GM21576 (cell line): Measurements from ENCODE around the gene GDF10.

ENCODE experiments used
- ATAC-seq: cut with Tn5 transposase; IDR thresholded peaks from one replicate; pipeline ENCODE4 v1.9.1; 2021; ENCODE audit warnings: mild to moderate bottlenecking, moderate library complexity; ENCODE audit not compliant: unreplicated experiment

GDF10 gene

DNA sequence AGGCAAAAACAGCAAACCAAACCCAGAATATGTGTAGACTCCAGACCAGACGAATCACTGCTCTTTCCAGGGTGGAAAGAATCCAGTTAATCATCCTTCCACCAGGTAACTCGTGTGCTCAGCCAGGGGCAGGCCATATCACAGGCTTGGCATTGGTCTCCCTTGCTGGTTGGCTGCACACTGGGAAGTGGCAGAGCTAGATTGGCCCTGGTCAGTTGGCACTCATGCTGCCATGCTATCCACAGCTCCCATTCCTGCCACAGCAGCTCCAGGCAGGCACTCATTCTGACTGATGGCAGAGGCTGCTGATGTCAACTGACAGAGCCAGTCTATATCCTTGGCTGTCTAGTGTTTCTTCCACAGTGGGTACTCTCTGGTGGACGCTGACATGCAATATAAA, 9.7 kb upstream of the GDF10 start:
- ATAC-seq: no peak

DNA sequence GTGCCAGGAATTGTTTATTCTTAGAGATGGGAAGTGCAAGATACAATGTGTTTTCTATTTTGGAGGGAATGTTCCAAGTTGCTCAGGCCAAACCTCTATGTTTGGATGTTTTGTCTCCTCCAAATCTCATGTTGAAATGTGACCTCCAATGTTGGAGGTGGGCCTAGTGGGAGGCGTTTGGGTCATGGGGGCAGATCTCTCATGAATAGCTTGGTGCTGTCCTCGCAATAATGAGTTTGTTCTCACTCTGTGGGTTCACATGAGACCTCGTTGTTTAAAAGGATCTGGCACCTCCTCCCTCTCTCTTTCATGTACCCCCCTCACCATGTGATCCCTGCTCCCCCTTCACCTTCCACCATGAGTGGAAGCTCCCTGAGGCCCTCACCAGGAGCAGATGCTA, 8.3 kb upstream of the GDF10 start:
- no peak for ATAC-seq

DNA sequence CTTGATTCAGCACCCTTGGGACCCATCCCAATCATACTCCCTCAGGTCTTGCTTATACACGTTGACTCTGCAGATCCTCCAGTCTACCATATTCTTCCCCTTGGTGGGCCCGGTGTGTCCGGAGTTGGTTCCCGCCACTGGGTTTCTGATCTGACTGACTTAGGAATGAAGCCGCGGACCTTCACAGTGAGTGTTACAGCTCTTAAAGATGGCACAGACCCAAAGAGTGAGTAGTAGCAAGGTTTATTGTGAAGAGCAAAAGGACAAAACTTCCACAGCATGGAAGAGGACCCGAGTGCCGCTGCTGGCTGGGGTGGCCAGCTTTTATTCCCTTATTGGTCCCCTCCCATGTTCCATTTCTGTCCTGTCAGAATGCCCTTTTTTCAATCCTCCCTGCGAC, 5.9 kb upstream of the GDF10 start:
- ATAC-seq: no peak

DNA sequence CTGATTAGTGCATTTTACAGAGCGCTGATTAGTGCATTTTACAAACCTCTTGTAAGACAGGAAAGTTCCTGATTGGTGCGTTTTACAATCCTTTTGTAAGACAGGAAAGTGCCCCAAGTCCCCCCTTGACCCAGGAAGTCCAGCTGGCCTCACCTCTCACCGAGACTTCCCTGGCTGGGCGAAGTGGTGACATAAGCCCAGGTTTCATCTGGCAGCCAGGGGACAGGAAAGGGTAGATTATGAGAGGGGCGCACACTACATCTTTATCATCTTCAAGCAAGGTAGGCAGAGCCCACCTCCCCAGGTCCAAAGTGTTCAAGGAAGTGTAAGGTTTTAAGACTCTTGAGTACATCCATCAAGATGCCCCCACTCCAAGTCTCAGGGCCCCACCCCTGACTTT, 5.5 kb upstream of the GDF10 start:
- no peak for ATAC-seq

DNA sequence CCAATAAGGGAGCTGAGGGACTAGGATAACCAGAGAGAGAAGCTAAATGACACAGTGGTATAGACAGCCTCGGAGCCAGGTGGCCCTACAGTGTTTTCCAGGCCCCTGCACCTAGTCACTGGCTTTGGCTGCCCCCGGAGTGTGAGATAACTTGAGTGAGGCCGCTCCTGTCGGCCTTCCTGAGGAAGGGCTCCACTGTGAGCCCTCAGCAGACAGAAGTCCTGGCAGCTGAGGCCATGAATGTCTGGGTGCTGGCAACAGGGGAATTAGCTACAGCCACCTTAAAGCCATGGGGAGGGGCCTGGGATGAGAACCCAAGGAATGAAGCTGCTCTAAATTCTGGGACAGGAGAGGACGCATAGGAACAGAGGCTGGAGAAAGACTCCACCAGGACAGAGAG, 4.6 kb upstream of the GDF10 start:
- ATAC-seq: no peak

DNA sequence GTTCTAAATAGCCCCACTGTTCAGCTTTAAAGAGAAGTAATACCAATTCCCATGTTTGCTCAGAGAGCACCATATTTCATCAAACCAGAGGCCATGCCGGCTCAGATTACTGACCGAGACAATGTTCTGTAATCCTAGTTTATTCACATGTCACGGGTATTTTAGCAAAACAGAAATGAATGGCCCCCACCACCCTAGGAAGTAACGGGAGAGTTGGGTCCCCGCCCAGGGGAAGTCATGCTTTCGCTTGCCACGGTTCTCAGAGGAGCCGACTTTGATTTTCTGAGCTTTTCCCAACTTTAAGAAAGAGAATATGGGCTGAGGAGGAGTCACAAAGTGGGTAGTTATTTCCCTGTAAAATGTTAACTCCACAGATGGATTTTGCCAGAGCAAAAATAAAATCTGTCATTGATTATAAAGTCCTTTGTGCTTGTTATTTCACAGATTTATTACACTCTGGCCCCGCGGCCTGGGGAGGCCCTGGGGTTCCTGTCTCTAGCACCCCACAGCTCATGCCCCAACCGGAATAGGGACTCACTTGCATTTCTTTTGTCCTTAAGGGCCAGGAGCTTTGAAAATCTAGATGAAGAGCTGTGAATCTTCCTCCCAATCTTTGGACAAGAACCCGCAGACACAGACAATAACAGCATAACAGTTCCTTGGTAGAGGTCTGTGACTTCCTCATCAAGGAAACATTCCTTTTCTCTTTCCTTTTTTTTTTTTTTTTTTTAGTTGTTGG, 3.7 kb upstream of the GDF10 start:
- ATAC-seq: no peak

DNA sequence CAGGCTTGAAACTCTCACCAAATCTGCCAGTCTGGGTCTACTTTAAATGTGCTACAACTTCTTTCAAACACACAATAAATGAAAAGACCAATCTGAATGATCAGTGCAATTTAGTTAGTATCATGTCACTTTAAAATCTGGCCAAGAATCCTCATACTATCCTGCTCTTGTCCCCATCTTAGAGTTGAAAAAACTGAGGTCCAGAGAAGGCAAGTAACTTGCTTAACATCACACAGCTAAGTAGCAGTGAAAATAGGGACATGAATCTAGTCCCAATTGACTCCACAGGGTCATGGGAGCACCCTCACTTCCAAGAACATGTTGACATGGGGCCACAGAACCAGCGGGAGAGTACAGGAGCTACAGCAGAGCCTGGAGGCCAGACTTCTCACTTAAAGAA, 3.1 kb upstream of the GDF10 start:
- no peak for ATAC-seq

DNA sequence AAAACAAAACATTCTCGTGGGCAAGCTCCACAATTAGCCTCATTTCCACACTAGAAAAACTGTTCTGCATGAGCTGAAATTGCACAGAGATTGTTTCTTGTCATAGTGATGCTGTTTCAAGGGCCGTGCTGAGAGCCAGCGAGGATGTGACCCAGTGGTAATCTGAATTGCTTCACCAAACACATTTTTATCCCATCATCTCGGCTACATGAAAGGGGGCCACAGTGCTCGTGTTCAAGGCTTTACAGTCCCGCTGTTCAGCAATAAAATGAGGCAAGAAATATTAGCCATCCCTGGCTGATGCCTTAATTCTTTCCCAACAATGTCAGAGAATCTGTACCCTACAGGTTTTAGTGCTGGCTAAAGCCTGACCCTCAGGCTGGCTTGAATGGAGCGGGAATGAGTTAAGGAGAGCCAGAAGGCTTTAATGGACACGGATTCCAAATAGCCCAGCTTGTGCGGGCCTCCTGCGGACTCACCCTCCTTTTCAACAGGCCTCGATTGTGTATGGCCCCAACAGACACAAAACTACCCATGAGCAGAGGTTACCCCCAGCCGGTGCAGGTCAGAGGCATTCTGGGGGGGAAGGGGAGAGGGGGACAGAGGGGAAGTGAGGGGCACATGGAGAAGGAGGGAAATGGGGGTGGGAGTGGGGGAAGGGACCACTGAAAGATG, 2.0 kb upstream of the GDF10 start:
- no peak for ATAC-seq

DNA sequence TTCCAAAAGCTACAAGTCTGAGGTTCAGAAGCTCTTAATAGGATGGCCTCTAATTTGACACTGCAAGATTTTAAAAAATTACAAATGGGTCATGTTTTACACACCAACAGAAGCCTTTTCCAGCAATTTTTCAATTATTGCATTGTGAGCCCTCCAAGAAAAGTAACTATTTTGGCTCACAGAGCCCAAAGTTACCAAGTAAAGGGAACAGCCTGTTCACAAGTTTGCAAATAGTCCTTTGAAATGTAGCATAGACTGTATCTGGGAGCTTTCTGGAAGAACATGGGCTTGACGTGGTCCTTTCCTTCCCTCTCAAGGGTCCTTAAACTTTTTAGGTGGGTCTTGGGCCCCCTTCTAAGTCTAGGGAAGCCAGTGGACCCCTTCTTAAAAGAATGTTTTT, 1.3 kb upstream of the GDF10 start:
- ATAC-seq: no peak

DNA sequence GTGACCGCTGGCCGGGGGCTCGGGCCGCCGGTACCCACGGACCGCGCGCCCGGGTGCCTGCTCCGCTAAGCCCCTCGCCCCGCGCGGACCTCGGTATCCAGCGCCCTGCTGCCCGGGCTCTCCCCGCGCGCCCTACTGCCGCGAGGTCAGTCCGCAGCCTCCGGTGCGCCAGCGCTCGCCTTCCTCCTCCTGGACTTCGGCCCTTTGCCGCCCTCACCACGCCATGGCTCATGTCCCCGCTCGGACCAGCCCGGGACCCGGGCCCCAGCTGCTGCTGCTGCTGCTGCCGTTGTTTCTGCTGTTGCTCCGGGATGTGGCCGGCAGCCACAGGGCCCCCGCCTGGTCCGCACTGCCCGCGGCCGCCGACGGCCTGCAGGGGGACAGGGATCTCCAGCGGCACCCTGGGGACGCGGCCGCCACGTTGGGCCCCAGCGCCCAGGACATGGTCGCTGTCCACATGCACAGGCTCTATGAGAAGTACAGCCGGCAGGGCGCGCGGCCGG, 483 bp downstream of the GDF10 start:
- ATAC-seq: no peak

DNA sequence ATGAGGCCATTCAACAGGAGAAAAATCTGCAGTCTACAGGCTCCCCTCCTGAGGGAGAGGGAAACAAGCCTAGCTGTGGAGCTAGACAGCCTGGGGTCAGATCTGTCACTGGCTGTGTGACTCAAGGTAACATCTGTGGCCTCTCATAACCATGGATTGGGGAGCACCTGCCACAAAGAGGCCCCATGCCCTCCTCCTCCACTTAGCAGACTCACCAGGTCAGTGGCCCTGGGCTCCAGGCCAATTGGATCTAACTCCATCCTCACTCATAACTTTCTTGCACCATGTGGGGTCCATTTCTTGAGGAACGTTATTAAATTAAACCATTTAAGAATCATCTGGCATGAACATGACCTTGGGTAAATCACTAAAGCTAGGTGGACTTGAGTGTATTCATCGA, 1.8 kb downstream of the GDF10 start:
- ATAC-seq: no peak

DNA sequence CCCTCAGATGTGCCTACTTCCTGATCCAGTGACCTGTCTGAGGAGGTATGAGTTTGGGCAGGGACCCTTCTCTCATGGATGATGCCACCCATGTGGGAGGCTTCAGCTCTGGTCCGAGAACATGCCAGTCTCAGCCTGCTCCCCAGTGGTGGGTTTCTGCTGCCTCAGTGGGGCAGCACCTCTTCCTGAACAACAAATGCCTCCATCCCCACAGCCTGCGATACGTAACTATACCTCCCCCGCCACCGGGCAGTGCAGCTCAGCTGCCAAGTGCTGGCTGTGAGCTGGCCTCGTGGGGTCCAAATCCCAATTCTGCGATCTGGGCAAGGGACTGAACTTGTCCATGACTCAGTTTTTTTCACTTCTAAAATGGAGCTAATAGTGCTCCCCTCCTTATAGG, 3.1 kb downstream of the GDF10 start:
- no peak for ATAC-seq

DNA sequence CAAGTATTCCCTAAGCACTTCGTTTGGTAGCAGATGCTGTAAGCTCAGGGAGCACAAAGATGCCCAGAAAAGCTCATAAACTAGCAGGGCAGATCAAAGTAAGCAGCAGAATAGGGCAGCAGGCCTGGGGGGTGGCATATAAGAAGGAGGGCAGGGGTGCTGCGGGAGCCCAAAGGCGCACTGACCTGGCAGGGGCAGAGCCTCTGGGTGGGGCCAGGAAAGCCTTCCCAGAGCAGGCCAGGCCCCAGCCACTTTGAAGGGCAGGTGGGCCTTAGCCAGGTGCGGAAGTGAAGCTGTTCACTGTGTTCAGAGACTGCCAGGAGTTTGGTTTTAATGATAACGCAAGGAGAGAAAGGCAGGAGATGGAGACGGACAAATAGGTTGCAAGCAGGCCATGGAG, 3.9 kb downstream of the GDF10 start:
- no peak for ATAC-seq

DNA sequence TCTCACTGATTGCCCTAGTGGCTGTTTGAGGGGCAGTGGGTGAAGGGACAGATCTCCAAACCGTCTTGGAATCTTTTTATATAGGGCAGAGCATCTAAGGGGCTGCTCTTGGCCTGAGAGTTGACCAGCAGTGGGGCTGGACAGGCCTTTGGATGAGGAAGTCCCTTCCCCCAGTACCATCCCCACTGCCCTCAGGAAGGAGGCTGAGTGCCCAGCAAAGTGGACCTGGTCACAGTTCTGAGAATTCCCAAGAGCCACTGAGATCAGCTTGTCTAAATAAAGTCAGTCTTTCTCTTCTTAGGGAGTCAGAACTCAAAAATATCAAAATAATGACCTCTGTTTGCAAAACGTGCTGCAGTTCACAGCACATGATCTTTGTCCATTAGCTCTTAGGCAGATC, 5.6 kb downstream of the GDF10 start:
- no peak for ATAC-seq

DNA sequence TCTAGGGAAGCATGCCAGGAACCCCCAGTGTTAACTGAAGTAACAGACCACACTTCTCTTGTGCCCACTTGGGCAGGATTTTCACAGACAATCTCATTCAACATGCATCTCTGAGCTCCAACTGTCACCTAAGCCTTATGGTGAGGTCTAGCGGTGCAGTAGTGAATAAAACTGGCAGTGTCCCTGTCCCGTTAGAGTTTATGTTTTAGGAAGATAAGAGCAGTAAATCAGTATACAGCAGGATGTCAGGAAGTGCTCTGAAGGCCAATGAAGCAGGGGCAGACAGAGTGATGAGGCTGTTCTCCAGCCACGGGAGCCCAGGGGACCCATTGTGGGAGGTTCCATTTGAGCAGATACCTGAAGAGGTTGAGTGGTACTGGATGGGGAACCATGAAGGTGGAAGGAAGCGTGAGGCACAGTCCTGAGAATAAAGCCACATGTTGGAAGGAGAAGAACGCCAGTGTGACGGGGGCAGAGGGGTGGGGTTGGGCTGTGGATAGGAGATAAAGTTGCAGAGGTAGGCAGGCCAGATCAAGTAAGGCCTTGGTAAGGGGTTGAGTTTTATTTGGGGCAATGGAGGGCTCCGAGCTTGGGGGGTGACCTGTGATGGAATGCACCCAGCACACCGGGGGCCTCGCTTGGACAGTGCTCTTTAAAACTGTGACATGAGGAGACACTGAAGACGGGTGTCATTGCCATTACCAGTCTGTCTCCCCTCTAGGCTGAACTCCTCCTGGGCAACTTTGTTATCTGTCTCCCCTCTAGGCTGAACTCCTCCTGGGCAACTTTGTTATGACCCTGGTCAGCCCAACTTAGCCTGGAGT, 6.6 kb downstream of the GDF10 start:
- ATAC-seq: no peak

DNA sequence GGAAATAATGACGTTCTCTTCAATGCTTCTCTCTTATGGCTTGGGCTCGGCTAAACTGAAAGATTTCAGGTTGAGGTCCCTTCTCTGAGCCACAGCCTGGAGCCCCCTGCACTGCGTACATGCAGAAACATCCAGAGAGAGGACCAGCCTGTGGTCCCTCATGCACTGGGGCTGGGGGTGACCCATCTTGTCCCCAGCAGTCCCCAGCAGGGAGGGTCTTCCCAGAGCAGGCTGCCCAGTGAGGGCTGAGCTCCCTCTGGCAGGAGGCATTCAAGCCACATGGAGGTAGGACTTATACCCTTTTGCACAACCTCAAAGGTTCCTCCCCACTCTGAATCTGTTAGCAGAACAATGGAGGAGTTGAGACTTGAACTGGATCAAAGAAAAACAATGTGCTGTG, 7.4 kb downstream of the GDF10 start:
- ATAC-seq: no peak

DNA sequence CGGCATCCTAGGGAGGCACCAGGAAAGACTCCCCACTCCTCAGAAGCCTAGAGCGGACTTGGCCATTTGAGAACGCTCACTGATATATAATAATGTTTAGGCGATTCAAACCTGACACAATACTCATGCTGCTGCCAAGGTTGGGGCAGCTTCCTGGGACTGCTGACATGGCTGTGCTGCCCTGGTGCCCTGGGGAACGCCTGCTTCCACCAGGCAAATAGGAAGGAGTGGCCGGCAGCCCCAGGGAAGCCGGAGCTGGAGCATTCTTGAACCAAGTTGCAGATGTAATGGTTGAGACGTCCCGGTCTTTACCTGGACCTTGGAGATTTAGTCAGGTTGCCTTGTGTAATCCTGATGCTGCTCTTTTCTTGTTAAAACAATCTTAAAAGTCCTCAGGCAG, 8.8 kb downstream of the GDF10 start:
- no peak for ATAC-seq

DNA sequence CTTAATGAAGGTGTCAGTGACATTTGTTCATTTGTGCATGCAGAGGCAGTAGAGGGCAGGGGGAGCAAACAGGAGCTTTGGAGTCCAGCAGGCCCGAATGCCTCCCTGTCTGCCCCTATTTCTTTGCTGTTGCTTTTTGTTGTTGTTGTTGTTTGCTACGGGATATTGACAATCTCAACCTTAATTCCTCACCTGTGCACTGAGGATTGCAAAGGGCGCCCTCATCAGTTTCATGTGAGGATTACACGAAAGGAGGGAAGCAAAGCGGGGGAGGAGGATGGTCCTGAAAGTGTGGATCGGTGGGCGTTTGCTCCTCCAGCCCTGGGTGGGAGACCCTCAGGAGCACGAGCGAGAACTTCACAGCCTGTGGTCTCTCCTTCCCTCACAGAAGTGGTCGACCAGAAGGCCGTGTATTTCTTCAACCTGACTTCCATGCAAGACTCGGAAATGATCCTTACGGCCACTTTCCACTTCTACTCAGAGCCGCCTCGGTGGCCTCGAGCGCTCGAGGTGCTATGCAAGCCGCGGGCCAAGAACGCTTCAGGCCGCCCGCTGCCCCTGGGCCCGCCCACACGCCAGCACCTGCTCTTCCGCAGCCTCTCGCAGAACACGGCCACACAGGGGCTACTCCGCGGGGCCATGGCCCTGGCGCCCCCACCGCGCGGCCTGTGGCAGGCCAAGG, 9.6 kb downstream of the GDF10 start:
- ATAC-seq: no peak

DNA sequence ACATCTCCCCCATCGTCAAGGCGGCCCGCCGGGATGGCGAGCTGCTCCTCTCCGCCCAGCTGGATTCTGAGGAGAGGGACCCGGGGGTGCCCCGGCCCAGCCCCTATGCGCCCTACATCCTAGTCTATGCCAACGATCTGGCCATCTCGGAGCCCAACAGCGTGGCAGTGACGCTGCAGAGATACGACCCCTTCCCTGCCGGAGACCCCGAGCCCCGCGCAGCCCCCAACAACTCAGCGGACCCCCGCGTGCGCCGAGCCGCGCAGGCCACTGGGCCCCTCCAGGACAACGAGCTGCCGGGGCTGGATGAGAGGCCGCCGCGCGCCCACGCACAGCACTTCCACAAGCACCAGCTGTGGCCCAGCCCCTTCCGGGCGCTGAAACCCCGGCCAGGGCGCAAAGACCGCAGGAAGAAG, 10.1 kb downstream of the GDF10 start:
- no peak for ATAC-seq

DNA sequence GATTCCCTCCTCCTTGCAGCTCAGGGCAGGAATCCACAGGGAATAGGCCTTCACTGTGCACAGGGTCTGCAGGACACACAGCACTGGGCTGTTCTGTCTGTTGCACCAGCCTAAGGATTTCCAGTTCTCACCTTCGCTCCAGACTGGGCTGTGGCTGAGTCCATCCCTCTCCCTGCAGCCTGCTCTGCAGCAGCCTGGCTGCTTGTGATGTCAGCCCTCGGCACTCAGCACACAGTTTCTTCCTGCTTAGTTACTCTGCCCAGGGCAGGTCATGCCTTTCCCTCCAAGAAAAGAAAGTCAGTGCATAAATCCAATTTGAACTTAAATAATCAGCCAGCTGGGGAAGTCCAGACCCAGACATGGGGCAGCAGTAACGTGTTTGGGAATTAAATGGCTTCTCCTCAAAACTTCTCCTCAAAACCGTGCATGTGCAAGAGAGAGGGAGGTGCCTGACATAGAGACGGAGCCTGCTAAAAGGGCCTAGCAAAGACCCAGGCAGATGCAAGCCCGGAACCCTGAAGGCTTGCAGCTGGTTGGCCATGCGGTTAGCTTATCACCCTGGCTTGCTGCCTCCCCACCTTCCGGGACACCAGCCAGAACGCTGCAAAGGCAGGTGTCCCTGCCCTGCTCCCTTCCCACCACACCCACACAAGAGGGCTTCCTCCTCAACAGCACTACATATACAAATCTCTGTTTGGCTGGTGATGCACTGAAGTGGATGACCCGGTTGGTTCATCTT, 11.4 kb downstream of the GDF10 start:
- ATAC-seq: no peak
